C4-2B (cell line): Measurements from ENCODE around the gene PSMC5.

Experiments
- H3K27ac ChIP-seq: fragments of 450-650 bp; 2 replicates; pipeline ENCODE4 v1.5.1; 2017
- CTCF ChIP-seq: fragments of 450-650 bp; conservative IDR thresholded peaks from 2 replicates; pipeline ENCODE4 v1.5.1; 2017; ENCODE audit warnings: mild to moderate bottlenecking
- ZFX ChIP-seq: fragments of 450-650 bp; IDR thresholded peaks from 2 replicates; pipeline ENCODE4 v1.6.1; 2017

PSMC5 gene

GRCh38 chr17:63841350-63842172 lies 14.3 kb downstream of the PSMC5 start:
- peak overlapping the region; percentile 100 for H3K27ac ChIP-seq
- TF ChIP-seq ZFX (no peak), CTCF (no peak)

GRCh38 chr17:63842173-63842539 lies 14.9 kb downstream of the PSMC5 start:
- TF ChIP-seq CTCF (no peak), ZFX (no peak; the same call in 1 of the 2 replicates)
- peak overlapping the region; percentile 100 for H3K27ac ChIP-seq

- peak within 1 kb of the TSS; percentile 100 for H3K27ac ChIP-seq
- TF ChIP-seq CTCF: no peak
- peak; percentile 85 for TF ChIP-seq ZFX
Observed at GRCh38 chr17:63842540-63843386, 15.5 kb downstream of the PSMC5 start, which contains the start of gene SMARCD2. SMARCD2 (minus strand) TSS chr17:63842685; CDS start chr17:63842674, 11 bp downstream.

- peak overlapping the region; percentile 100 for H3K27ac ChIP-seq
Observed at GRCh38 chr17:63843387-63843888, 16.2 kb downstream of the PSMC5 start.

- TF ChIP-seq ZFX (no peak), CTCF (no peak)
- H3K27ac ChIP-seq: peak overlapping the region; percentile 100
Observed at GRCh38 chr17:63843910-63844677, 16.9 kb downstream of the PSMC5 start.

GRCh38 chr17:63845509-63845908 lies 18.3 kb downstream of the PSMC5 start:
- TF ChIP-seq CTCF (no peak), ZFX (no peak)
- H3K27ac ChIP-seq: no peak overlapping the region

GRCh38 chr17:63847525-63848249 lies 20.5 kb downstream of the PSMC5 start:
- no peak overlapping the region for H3K27ac ChIP-seq
- TF ChIP-seq CTCF (no peak), ZFX (no peak)
